Measurements from ENCODE around the gene ALOX12B. TPM values are rescaled to one million over a fixed set of nuclear protein-coding genes. Genes with fewer than 3 reads are reported as not detected.

The ALOX12B gene
- total and polyA plus RNA-seq, 2 of the 8 experiments (the other 6 are each of a cell fraction or from before 2014, with no cell fraction given), result 0.86 TPM; not detected in 1

DNA sequence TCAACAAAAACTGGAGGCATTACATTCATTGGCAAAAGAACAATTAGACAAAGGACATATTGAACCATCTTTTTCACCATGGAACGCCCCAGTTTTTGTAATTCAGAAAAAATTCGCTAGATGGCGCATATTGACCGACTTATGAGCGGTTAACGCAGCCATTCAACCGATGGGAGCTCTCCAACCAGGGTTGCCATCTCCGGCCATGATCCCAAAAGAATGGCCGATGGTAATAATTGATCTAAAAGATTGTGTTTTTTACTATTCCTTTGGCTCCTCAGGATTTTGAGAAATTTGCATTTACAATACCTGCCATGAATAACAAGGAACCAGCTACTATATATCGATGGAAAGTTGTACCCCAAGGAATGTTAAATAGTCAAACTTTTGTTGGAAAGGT, 27.2 kb downstream of the ALOX12B start (continued):
- TF ChIP-seq, protein P1, sequence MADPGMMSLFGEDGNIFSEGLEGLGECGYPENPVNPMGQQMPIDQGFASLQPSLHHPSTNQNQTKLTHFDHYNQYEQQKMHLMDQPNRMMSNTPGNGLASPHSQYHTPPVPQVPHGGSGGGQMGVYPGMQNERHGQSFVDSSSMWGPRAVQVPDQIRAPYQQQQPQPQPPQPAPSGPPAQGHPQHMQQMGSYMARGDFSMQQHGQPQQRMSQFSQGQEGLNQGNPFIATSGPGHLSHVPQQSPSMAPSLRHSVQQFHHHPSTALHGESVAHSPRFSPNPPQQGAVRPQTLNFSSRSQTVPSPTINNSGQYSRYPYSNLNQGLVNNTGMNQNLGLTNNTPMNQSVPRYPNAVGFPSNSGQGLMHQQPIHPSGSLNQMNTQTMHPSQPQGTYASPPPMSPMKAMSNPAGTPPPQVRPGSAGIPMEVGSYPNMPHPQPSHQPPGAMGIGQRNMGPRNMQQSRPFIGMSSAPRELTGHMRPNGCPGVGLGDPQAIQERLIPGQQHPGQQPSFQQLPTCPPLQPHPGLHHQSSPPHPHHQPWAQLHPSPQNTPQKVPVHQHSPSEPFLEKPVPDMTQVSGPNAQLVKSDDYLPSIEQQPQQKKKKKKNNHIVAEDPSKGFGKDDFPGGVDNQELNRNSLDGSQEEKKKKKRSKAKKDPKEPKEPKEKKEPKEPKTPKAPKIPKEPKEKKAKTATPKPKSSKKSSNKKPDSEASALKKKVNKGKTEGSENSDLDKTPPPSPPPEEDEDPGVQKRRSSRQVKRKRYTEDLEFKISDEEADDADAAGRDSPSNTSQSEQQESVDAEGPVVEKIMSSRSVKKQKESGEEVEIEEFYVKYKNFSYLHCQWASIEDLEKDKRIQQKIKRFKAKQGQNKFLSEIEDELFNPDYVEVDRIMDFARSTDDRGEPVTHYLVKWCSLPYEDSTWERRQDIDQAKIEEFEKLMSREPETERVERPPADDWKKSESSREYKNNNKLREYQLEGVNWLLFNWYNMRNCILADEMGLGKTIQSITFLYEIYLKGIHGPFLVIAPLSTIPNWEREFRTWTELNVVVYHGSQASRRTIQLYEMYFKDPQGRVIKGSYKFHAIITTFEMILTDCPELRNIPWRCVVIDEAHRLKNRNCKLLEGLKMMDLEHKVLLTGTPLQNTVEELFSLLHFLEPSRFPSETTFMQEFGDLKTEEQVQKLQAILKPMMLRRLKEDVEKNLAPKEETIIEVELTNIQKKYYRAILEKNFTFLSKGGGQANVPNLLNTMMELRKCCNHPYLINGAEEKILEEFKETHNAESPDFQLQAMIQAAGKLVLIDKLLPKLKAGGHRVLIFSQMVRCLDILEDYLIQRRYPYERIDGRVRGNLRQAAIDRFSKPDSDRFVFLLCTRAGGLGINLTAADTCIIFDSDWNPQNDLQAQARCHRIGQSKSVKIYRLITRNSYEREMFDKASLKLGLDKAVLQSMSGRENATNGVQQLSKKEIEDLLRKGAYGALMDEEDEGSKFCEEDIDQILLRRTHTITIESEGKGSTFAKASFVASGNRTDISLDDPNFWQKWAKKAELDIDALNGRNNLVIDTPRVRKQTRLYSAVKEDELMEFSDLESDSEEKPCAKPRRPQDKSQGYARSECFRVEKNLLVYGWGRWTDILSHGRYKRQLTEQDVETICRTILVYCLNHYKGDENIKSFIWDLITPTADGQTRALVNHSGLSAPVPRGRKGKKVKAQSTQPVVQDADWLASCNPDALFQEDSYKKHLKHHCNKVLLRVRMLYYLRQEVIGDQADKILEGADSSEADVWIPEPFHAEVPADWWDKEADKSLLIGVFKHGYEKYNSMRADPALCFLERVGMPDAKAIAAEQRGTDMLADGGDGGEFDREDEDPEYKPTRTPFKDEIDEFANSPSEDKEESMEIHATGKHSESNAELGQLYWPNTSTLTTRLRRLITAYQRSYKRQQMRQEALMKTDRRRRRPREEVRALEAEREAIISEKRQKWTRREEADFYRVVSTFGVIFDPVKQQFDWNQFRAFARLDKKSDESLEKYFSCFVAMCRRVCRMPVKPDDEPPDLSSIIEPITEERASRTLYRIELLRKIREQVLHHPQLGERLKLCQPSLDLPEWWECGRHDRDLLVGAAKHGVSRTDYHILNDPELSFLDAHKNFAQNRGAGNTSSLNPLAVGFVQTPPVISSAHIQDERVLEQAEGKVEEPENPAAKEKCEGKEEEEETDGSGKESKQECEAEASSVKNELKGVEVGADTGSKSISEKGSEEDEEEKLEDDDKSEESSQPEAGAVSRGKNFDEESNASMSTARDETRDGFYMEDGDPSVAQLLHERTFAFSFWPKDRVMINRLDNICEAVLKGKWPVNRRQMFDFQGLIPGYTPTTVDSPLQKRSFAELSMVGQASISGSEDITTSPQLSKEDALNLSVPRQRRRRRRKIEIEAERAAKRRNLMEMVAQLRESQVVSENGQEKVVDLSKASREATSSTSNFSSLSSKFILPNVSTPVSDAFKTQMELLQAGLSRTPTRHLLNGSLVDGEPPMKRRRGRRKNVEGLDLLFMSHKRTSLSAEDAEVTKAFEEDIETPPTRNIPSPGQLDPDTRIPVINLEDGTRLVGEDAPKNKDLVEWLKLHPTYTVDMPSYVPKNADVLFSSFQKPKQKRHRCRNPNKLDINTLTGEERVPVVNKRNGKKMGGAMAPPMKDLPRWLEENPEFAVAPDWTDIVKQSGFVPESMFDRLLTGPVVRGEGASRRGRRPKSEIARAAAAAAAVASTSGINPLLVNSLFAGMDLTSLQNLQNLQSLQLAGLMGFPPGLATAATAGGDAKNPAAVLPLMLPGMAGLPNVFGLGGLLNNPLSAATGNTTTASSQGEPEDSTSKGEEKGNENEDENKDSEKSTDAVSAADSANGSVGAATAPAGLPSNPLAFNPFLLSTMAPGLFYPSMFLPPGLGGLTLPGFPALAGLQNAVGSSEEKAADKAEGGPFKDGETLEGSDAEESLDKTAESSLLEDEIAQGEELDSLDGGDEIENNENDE (IDR thresholded peaks at IDR 0.05; ENCODE audit: insufficient replicate concordance, low read length), result no peak
- TF ChIP-seq KDM1A (IDR thresholded peaks at IDR 0.05; ENCODE audit: borderline replicate concordance, low read length) (no peak), TBP (IDR thresholded peaks at IDR 0.05; ENCODE audit: low read depth, low read length) (no peak), SP4 (IDR thresholded peaks at IDR 0.05; ENCODE audit: low read length) (no peak), BACH1 (IDR thresholded peaks at IDR 0.05; ENCODE audit: low read length) (no peak), NANOG (IDR thresholded peaks at IDR 0.05; ENCODE audit: insufficient read depth, low read depth, low read length, poor library complexity, severe bottlenecking) (no peak), MAFK (IDR thresholded peaks at IDR 0.05; ENCODE audit: low read depth, low read length) (no peak), POU5F1 (IDR thresholded peaks at IDR 0.05; ENCODE audit: low read depth, low read length) (no peak), KDM5A (IDR thresholded peaks at IDR 0.05; ENCODE audit: low read length) (no peak), KDM4A (IDR thresholded peaks at IDR 0.05; ENCODE audit: low read depth, low read length, severe bottlenecking) (no peak), ZNF274 (IDR thresholded peaks at IDR 0.05; ENCODE audit: borderline replicate concordance, extremely low read depth, low read length) (no peak)
- TF ChIP-seq, protein P2, sequence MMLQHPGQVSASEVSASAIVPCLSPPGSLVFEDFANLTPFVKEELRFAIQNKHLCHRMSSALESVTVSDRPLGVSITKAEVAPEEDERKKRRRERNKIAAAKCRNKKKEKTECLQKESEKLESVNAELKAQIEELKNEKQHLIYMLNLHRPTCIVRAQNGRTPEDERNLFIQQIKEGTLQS (IDR thresholded peaks at IDR 0.05; ENCODE audit: insufficient read depth, low read depth, low read length), result no peak
